ENCODE data around the gene CKAP2L.

The CKAP2L gene

DNA sequence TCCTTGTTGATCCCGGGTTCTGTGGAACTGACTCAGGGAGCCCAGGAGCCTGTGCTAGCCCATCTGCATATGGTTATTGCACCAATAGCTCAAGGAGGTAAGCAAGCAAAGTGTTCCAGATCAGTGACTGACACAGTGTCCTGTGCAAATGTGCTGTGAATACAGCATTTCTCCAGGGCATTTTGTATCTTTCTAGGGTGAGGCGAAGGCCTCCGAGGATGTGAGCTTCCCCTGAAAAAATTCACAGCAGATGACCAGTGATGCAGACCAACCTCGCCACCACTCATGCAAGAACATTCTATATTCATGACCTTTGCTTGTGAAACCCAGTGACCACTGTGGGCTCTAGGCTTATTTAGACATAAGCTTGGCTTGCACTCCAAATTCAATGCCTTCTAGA, 58.8 kb downstream of the CKAP2L start:
- DNase-seq: no peak

DNA sequence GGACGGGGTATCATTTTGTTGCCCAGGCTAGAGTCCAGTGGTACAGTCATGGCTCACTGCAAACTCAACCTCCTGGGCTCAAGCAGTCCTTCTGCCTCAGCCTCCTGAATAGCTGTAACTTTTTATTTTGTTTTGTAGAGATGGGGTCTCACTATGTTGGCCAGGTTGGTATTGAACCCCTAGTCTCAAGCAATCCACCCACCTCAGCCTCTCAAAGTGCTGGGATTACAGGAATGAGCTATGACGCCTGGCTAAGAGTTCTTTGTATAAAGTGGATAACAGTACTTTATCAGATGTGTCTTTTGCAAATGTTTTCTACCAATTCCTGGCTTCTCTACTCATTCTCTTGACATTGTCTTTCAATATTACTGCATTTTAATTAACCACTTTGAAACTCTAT, 60.7 kb downstream of the CKAP2L start:
- DNase-seq: no peak

DNA sequence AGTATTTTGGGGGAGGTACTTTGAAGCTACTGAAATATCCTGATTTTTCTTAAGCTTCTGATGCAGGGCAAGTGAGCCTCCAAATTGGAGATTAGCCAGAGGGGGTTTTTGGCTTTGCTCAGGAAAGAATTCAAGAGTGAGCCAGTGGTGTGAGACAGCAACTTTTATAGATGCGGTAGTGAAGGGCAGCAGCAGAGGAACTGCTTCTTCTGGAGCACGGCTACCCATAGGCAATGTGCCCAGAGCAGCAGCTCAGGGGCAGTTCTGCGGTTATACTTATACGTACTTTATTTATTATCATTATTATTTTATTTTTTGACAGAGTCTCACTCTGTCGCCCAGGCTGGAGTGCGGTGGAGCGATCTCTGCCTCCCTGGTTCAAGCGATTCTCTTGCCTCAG, 63.4 kb downstream of the CKAP2L start:
- no peak for DNase-seq

DNA sequence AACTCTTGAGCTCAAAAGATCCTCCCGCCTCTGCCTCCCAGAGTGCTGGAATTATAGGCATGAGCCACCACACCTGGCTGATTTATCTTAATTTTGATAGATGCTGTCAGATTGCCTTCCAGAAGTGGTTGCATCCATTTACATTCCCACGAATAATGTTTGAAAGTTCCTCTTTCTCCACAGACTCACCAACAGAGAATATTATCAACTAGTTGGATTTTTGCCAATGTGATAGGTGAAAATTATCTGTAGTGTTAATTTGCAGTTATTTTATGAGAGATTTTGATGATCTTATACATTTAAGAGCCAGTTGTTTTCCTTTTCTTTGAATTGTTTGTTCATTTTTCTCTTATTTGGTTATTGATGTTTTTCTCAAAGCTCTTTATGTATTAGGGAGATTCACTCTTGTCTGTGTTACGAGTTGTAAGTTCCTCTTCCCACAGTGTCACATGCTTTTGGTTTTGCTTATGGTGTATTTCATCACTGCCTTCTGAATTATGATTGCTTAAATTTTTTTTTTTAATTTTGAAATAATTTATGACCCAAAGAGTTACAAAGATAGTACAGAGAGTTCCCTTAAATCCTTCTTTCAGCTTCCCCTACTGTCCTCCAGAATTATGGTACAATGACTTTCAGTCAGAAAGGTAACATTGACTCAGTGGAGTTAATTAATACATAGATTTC, 64.3 kb downstream of the CKAP2L start:
- no peak for DNase-seq

DNA sequence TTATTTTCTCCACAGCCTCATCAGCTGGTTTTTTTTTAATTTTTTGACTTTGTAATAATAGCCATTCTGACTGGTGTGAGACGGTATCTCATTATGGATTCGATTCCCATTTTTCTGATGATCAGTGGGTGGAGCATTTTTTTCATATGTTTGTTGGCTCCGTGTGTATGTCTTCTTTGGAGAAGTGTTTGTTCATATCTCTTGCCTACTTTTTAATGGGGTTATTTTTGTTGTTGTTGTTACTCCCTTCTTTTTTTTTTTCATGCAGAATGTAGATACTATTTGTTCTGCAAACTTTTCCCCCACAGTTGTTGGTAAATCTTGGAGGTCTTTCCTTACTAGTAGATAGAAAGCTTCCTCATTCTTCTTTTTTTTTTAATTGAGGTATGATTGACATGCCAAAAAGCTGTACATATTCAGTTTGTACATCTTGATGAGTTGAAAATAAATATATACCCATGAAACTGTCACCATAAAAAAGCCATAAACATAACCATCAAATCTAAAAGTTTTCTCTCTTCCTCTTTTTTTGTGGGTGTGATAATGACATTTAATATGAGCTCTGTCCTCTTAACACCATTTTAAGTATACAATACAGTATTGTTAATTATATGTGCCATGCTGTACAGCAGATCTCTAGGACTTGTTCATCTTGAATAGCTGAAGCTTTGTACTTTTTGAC, 65.4 kb downstream of the CKAP2L start:
- DNase-seq: no peak

DNA sequence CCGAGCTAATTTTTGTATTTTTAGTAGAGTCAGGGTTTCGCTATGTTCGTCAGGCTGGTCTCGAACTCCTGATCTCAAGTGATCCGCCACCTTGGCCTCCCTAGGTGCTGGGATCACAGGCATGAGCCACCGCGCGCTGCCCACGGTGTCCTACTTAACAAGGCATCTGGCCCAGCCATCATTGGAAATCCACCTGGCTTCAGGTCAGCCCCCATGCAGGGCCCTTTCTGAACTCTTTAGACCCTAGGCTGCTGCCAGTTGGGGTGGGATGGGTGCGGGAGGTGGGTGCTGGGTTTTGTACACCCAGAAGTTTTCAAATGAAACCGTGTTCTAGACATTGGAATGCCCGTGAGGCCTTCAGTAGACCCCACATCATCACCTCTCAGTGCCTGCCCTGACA, 70.2 kb downstream of the CKAP2L start:
- DNase-seq: no peak

DNA sequence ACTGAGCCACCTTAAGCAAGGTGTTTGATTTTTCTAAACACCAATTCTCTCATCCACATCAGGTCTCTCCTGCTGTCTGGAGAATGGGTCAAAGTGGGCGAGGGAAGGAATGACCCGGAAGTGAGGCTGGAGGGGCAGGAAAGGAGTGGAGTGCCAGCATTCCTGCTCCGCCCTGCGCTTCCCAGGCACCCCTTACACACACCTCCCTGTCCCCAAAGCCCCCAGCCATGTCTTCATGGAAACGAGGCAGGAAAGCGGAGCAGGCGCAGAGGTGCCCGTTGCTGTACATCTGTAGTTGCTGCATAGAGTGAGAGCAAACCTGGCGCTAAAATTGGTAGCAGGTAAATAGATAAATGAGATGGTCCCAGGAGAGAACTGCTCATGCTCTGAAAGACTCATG, 70.8 kb downstream of the CKAP2L start:
- no peak for DNase-seq

DNA sequence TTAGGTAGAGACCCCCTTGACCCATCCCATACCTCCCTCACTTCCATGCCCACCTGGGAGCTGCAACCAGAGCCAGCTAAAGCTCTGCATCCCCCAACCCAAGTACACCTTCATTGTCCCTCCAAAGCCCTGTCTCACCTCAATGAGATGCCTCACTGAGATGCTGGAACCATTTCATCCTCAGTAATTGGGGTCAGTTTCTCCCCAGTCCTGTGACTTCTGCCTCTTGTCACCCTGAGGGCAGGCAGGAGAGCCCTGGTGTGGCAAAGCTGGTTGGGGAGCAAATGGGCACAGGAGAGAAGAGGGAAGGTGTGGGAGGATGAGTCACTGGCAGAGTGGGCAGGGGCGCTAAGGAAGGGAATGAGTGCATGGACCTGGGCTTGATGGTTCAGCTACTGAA, 71.5 kb downstream of the CKAP2L start:
- no peak for DNase-seq

DNA sequence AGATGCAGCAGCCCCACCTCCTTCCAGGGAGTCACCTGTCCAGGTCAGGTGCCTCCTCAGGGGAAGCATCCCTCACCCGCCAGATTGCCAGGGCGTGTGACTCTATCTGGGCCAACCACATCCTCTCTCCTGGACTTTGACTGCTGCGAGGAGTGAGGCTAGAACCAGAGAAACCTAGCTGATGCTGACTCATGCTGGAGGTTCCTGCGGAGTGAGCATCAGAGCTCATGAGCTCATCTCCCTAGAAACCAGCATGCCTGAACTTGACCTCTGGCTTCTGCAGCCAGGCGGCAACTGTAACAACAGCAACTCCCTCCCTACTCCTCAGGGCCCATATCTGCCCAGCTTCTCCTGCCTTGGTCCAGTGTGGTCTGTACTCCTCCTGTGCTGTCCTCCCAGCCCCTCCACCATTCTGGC, 71.9 kb downstream of the CKAP2L start:
- DNase-seq: no peak

DNA sequence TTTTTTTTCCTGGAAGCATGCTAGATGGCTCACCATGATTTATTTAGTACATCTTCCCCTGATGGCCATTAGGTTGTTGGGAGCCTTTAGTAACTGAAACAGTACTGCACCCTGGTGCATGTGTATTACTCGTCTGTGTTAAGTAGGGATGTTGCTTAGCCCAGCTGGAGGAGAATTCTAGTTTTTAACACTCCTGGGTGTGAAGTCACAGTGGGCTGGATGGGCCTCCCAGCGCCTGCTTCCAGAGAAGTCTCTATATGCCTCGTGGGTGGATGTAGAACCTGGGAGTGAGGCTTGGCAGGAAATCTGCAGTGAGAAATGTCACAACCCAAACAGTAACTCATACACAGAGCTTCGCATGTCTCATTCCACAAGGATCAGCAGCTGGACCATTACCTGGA, 72.5 kb downstream of the CKAP2L start:
- no peak for DNase-seq

DNA sequence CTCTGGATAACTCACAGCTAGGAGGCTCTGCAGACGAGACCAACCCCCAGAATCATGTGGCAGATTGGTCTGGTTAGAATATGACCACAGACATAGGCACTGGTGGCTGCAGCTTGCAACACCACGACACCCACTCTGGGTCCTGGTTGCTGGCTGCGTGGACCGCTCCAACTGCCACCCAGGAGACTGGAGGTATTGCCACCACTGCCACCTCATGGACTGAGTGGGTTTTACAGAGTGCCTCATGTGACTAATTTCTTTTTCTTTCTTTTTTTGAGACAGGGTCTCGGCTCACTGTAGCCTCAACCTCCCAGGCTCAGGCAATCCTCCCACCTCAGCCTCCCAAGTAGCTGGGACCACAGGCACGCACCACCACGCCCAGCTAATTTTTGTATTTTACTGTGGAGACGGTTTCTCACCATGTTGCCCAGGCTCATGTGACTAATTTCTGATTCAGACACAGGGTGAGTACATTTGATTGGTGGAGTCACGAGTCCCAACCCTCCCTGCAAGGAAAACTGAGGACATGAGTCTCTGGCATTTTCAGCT, 73.5 kb downstream of the CKAP2L start:
- DNase-seq: no peak

DNA sequence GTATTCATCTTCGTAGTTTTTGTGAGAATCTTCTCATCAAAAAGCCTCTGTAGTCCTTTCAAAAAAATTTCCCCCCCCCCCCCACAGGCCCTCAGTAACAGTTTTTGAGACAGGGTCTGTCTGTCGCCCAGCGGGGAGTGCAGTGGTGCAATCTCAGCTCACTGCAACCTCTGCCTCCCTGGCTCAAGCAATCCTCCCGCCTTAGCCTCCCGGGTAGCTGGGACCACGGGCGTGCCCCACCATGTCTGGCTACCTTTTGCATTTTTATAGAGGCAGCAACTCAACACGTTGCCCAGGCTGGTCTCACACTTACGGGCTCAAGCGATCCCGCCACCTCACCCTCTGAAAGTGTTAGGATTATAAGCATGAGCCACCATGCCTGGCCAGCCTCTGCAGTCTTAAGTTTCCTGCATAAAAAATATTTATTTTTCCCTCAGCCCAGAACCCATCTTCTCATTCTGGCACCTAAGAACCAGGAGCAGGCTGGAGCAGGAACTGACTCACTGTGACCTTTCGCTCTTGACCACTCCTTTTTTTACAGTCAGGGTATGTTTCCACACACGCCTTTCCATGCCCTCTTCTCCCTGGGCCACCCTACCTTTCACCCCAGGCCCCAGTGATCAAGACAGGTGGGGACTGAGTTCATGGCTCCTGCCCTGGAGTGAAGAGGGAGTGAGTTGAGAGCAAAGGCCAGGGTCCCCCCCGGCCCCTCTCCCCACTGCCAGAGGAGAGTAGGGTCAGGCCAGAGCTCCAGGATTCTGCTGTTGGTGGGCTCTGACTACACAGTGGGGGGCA, 76.1 kb downstream of the CKAP2L start:
- DNase-seq: no peak

DNA sequence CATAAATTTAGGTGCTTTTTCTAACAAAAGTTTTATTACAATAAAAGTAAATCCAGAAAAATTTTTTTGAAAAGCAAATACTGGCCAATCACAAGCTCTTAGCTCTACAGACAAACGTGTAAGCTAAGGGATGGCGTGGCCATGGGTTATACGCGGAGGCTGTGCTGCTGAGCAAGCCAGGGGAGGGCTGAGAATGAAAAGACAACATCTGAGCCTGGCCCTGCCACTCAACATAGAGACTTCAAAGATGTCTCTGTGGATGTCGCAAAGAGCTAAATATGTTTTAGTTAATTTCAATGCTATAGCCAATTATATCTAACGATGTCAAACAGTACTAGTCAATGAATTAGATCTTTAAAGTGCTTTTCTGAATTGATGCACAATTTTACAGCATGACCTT, 76.9 kb downstream of the CKAP2L start:
- DNase-seq: no peak
